Hematopoietic multipotent progenitor cell treated with erythropoietin and hydrocortisone succinate and interleukin-3 and kit ligand, for 4 days (in vitro differentiated cells): ENCODE measurements around the gene PPIL4.
A peak's percentile ranks its signal among the peaks of the same experiment; 100 is the strongest.

Experiments
- DNase-seq: peaks from one replicate; pipeline ENCODE4 v3.0.0-alpha.2; 2015

The PPIL4 gene, protein sequence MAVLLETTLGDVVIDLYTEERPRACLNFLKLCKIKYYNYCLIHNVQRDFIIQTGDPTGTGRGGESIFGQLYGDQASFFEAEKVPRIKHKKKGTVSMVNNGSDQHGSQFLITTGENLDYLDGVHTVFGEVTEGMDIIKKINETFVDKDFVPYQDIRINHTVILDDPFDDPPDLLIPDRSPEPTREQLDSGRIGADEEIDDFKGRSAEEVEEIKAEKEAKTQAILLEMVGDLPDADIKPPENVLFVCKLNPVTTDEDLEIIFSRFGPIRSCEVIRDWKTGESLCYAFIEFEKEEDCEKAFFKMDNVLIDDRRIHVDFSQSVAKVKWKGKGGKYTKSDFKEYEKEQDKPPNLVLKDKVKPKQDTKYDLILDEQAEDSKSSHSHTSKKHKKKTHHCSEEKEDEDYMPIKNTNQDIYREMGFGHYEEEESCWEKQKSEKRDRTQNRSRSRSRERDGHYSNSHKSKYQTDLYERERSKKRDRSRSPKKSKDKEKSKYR

DNA sequence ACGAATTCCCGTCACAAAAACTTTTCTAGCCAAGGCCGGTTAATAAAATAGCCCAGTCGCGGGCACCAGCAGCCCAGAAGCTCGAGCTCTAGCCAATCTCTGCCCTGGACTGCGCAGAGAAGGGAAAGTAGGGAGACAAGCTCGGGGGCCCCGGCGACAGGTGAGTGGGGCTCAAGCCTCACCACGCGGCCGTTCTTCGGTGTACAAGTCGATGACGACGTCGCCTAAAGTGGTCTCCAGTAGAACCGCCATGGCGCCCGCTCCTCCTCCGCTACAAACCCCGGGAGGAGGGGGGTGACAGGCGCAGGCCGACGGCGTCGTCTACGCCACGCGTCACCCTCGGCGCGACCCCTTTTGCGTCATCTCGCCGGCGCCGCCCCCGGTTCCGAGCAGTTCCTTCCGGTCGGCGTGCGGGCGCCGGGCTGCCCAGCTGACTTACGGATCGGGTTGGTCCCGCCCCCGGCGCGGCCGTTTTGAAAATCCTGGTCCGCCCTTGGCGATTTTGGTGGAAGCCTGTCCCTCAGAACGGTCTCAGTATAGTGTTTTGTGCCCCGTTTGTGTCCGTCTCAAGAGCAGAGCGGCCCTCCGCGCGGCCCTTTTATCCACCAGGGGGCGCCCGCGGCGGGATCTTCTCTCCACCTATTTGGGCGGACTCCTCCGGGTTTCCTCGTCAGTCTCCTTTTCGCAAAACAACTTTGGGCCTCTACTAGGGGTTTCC, at the start of gene PPIL4:
TSS of gene PPIL4 (minus strand) at position 290 of the 718 bp plus-strand sequence. CDS start at position 252, 38 bp downstream.
- DNase-seq: peak; percentile 97

DNA sequence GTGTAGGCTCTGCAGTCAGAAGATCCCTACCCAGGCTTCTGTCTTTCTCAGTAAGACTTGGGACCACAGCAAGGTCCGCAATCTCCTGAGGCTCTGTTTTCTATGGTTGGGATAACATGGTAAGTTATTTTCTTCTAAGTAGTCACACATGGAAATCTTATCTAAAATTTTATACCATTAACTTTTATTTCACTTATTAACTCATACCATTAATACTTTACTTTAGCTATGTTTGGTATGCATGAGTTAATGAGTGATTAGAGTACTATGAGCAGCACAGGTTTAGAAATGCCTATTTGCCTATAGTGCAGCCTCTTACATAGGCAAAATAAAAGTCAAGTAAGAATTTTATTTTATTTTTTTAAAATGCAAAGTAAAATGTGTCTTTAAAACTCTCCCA, 47.6 kb upstream of the PPIL4 start:
- DNase-seq: no peak

DNA sequence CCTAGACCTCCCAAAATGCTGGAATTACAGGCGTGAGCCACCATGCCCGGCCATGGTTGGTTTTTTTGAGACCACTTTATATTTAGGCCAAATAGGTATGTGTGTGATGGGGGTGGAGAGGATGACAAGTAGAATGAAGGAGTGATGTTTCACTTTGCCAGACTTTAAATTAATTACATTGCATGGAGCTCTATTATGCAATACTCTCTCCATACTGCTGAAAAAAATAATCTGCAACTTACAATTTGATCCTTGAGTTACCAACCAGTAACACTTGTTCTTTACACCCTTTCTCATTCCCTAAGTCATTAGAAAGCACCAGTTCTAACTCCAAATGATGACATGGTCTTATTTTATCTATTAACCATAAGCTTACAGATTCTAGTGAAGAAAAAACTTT, 47.1 kb upstream of the PPIL4 start:
- DNase-seq: no peak

DNA sequence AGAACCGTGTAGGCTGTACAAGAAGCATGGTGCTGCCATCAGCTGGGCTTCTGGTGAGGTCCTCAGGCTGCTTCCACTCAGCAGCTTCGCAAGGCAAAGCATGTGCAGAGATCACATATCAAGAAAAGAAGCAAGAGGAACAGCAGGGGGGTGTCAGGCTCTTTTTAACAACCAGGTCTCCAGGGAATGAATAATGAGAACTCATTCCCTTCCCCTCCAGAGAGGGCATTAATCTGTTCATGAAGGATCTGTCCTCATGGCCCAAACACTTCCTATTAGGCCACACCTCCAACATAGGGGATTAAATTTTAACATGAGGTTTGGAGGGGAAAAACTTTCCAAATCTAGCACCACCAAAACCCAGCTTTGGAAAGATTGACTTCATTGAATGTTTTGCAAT, 40.3 kb upstream of the PPIL4 start:
- DNase-seq: no peak

DNA sequence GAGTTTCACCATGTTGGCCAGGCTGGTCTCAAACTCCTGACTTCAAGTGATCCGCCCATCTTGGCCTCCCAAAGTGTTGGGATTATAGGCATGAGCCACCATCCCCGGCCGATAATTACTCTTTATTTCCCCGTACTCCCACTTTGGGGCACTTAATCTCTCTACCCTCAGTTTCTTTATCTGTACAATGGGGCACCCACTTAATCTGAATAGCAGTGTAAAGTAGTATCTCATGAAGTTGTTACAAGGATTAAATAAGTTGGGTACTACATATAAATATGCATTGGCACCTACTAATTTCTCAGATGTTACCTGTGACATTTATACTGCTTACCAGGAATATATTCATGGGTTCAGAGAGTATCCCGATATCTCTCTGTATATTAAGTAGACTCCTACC, 35.5 kb upstream of the PPIL4 start:
- DNase-seq: no peak

DNA sequence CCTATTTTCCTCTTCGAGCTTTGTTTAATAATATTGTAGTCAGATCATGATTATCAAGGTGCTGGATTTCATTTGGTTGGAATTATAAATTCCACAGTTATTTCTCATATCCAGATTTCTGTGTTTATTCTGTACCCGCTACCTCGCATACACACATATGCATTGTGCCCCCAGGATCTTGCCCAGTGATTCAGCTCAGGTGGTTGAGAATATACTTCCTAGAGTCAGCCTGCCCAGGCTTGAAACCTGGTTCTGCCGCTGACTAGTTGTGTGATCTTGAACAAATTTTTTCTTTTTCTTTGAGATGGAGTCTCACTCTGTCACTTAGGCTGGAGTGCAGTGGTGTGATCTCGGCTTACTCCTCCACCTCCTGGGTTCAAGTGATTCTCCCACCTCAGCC, 35.0 kb upstream of the PPIL4 start:
- no peak for DNase-seq

DNA sequence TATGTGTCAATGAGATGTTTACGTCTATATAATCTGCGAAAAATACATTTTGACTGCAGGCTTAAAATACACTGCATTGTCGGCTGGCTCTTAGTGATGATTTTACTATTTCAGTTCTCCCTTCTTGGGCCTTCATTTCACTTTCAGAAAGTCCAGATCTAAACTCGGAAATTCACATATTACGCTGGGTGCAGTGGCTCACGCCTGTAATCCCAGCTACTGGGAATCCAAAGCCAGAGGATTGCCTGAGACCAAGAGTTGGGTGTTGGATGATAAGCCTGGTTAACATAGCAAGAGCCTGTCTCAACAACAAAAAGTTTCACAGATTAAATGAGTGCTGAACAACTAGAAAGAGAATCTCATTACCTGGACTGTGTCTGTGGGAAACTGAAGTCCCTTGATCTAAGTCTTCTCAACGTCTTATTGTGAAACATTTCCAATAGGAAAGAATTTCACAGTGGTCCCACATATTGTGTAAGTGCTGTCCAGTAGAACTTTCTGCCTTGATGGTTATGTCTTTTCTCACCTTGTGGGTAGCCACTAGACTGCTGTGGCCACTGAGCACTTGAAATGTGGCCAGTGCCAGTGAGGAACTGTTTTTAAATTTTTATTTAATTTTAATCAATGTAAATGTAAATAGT, 22.2 kb upstream of the PPIL4 start:
- DNase-seq: no peak

DNA sequence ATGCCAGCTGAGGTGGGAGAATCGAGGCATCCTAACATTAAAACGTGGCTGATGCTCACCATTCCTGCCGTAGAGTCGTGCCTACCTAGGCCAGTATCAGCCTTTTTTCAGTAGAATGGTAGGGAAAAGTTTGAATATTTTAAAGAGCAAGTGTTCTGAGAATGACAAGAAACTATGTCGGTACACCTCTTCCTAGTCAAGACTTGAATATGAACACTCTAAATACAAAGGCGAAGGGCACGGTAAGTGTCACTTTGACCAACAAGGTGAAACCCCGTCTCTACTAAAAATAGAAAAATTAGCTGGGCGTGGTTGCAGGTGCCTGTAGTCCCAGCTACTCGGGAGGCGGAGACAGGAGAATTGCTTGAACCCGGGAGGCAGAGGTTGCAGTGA, 21.3 kb upstream of the PPIL4 start:
- no peak for DNase-seq

DNA sequence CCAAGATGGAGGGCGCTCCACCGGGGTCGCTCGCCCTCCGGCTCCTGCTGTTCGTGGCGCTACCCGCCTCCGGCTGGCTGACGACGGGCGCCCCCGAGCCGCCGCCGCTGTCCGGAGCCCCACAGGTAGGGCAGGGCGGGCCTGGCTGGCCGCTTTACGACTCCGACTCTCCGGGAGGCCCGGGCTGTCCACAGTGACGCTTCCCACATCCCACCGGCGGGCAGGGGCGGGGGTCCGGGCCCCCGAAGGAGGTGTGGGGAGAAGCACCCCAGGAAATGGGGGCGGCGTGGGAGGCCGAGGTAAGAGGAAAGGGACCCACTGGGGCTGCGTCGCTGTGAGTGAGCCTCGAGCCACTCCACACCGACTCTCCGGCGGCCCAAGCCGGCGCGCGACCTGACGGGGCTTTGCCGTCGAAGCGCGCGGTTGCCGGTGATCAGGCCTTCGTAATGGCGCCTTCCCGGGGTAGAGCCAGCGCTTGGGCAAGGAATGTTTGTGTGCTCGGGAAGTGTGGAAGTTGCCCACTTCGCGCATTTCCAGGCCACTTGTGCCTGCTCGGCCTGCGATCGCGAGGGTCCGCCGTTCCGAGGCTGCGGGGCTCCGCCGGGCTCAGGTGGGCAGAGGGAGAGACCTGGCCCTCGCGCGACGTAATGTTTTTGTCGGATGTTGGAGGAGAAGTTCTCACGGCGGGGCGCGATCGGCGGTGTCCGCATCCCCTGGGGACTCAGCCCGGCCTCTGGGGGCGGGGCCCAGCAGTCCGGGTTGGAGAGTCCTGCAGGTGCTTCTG, 20.8 kb upstream of the PPIL4 start:
- peak; percentile 70 for DNase-seq

DNA sequence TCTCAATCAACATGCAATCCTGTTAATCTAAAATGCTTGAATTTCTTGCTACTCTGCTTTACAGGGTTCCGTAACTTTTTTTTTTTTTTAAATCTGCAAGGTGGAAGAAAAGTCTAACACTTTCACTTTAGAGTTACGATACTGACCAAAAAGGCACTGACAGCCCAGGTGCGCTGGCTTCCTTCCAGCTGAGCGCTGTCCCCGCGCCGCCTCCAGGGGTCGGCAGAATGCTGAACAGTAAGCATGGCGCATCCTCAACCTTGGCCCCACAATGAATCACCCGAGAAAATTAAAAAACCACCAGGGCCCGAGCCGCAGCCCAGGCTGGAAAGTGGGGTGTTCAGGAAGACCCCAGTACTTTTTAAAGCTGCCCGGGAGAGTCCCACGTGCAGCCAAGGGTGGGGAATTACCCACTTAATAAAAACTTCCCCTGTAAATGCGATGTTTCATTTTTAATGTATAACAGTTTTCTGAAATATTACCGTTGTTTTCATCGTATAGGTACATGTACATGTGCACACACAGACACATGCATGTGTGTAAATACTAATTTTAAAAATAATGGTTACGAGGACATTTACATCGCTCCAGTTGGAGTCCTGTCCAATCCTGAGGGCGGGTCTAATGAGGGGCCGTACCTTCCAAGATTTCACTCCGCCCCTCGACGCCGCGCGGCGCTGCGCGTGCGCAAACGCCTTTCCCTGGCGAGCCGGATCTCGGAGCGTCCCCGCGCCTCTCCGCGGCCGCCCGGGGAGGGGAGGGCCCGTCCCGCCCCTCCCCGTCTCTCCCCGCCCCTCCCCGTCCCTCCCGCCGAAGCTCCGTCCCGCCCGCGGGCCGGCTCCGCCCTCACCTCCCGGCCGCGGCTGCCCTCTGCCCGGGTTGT, 19.9 kb upstream of the PPIL4 start, which contains the start of gene GINM1:
TSS of gene GINM1 (plus strand) at position 849 of the 883 bp plus-strand sequence. CDS start 40 bp downstream, outside the sequence.
- peak; percentile 97 for DNase-seq

DNA sequence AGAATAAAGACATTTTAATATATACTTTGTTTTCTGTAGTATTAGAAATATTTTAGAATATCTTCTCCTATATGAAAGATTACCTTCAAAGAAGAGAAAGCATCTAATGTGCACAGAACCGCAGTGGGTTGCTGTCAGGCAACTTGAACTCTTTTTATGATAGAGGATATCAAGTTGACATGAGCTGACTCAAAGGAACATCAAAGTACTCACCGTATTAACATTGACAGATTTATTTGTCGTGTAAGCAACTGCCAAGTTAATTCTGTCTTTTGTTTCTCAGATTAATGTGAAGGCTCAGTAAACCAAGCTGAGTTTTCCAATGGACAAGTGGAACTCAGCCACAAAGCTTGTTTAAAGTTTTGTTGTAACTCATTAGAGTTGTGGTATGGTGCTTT, 18.1 kb upstream of the PPIL4 start:
- DNase-seq: no peak

DNA sequence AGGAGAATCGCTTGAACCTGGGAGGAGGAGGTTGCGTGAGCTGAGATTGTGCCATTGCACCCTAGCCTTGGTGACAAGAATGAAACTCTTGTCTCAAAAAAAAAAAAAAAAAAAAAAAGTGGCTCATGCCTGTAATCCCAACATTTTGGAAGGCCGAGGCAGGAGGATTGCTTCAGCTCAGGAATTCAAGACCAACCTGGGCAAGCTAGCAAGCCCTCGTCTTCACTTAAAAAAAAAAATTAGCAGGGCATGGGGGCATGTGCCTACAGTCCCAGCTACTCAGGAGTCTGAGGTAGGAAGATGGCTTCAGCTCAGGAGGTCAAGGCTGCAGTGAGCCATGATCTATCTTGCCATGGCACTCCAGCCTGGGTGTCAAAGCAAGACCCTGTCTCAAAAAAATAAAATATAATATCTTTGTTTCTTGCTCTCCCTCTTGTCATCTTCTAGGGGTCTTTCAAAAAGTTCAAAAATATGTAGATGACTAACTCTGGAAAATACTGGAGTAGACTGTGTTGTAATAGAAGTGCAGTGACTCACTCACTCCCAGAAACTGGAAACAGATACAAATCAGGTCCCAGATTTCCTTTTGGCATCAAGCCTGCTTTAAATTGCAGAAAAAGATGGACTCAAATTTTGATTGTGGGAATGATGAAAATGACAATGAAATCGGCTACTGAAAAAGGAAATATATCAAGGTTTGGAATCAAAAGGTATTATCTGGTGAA, 17.5 kb upstream of the PPIL4 start:
- DNase-seq: no peak

DNA sequence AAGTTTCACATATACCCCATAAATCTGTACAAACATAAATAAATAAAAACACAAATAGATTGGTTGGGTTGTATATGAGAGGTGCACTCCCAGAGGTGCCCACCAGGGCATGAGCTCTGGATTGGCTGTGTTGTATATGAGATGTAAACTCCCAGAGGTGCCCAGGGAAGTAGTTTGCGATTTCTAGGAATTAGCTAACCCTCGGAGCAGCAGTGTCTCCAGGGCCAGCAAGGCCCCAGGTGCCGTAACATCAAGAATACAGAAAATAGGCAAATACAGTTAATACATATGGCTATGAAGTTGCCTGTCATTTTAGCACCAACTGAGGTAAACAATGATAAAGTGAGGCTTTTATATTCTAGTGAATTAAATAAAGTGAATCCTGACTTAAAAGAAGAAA, 14.9 kb upstream of the PPIL4 start:
- DNase-seq: peak; percentile 49

DNA sequence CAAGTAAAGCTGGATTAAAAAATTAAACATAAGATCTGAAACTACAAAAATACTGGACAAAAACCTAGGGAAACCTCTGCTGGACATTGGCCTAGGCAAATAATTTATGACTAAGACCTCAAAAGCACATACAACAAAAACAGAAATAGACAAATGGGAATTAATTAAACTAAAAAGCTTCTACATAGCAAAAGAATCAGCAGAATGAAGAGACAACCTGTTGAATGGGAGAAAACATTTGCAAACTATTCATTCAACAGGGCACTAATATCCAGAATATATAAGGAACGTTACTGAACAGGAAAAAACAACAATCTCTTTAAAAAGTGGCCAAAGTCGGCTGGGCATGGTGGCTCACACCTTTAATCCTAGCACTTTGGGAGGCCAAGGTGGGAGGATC, 13.5 kb upstream of the PPIL4 start:
- DNase-seq: no peak

DNA sequence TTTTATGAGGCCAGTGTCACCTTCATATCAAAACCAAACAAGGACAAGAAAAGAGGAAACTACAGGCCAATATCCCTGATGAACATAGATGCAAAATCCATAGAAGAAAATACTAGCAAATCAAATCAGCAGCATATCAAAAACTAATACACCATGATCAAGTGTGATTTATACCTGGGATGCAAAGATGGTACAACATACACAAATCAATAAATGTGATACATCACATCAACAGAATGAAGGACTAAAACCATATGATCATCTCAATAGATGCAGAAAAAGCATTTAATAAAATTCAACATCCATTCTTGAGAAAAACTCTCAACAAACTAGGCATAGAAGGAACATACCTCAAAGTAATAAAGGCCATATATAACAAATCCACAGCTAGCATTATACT, 12.2 kb upstream of the PPIL4 start:
- DNase-seq: no peak

DNA sequence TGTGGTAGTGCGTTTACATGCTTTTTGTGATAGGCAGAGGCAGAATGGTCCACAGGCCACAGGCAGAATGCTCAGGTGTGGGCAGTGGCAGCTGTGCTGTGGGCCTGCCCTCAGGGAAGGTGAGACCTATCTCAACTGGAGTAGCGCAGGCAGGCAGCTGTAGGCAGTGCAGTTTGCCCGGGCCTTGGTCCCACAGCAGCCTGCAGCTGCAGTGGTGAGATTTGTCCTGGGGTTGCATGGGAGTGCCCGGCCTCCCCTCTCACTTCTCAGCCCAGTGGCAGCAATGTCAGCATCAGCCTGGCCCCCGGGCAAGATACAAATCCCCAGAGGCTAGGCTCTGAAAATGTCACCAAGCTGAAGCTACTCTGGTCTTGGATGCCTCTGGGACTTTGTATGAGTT, 6.1 kb upstream of the PPIL4 start:
- DNase-seq: no peak

DNA sequence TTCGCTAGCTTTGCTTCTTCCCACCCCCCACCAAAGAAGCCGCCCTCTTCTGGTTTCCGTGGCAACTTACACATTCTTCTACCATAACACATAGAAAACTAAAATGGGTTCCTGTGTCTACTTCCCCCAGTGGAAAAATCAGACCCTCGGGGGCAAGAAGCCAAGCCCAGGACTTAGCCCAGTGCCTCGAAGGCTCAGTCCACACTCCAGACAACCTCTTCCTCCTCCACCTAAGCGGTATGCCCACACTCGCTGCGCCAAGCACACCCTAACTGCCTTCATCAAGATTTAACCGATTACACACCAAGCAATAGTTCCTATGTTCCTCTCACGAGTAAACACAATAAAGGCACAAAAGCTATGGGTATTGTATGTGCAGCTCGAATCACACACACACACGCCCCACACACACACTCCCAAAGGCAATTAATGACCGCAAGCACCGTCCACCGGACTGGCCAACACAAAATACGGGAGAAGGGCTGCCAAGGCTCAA, 537 bp downstream of the PPIL4 start:
- peak; percentile 86 for DNase-seq

DNA sequence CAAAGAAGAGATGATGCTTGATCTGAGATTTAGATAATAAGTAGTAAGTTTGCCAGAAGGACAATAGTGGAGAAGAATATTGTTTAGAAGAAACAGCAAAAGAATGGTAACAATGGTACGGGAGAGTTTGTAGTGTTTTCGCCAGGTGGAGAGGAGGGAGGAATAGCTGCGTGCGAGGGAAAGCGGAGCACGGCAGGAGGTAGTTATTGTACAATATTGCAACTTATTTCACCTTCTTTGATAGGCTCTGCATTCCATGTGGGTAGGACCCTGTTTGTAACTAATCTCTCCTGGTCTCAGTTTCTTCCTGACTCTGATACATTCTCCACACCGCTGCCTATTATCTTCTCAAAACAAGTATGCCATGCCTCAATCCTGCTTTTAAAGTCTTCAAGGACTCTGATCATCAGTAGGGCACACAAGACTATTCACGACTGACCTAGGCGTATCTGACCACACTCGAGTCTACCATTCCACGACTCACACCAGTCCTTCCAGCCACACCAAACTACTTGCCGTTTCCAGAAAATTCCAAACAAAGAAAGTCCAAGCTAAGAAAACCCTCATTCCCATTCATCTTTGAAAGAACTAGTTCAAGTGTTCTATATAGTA, 1.1 kb downstream of the PPIL4 start:
- DNase-seq: no peak

DNA sequence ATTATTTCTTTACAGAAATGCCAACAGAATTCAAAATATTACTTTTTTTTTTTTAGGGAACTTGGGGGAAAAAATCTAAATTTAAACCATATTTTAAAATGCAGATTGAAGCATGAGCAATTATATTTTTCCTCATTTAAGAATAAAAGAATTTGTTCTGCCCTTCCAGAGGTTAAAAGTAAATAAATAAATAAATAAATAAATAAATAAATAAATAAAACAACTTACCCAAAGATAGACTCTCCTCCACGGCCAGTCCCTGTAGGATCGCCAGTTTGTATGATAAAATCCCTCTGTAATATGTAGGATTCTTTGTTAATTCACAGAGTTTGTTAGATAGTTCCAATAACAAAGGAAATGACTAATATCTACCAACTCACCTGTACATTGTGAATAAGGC, 4.7 kb downstream of the PPIL4 start:
- DNase-seq: no peak

DNA sequence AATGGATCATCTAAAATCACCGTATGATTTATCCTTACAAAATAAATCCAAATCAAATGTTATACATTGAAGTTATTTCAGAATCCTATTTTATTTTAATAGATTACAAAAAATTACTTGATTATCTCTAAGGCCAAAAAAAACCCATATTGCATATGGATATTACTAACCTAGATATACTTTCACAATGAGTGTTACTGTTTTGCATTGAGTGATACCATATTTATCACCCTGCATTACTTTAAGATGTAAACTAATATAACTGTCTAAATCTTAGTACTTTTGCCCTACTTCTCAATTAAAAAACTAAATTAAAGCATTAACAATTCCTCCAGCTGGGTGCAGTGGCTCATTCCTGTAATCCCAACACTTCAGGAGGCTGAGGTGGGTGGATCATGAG, 11.1 kb downstream of the PPIL4 start:
- DNase-seq: no peak
